ENCODE measurements around the gene ATG16L1.

Gene ATG16L1

GRCh38 chr2:233234996-233235395 lies 16.5 kb upstream of the ATG16L1 start:
- H3K36me3 Mint-ChIP-seq (ENCODE audit: insufficient read depth) = peaks cover 8% of the 10 kb centered on the region
- no peak for DNase-seq (ENCODE audit: low spot score in 2 of 2)
- no peak for ATAC-seq (replicated peaks; ENCODE audit: extremely low read depth, poor library complexity, severe bottlenecking)
- no peaks in the 10 kb centered on the region for H3K27me3 Mint-ChIP-seq
- H3K27ac Mint-ChIP-seq (ENCODE audit: low read depth) = no peak overlapping the region
- no peaks in the 10 kb centered on the region for H3K9me3 Mint-ChIP-seq
- H3K4me1 Mint-ChIP-seq = peaks cover 51% of the 10 kb centered on the region
- no peak overlapping the region for H3K4me3 Mint-ChIP-seq

GRCh38 chr2:233235977-233236376 lies 15.5 kb upstream of the ATG16L1 start:
- ATAC-seq (replicated peaks; ENCODE audit: extremely low read depth, poor library complexity, severe bottlenecking) (no peak), DNase-seq (ENCODE audit: low spot score in 2 of 2) (no peak)
- Mint-ChIP-seq H3K36me3 (ENCODE audit: insufficient read depth) (peaks cover 5% of the 10 kb centered on the region), H3K27me3 (no peaks in the 10 kb centered on the region), H3K4me1 (peaks cover 55% of the 10 kb centered on the region), H3K27ac (ENCODE audit: low read depth) (no peak overlapping the region), H3K4me3 (no peak overlapping the region), H3K9me3 (no peaks in the 10 kb centered on the region)

- no peak overlapping the region for H3K4me3 Mint-ChIP-seq
- ATAC-seq (replicated peaks; ENCODE audit: extremely low read depth, poor library complexity, severe bottlenecking) = no peak
- H3K4me1 Mint-ChIP-seq = peaks cover 61% of the 10 kb centered on the region
- DNase-seq (ENCODE audit: low spot score in 2 of 2) = no peak
- peaks cover 7% of the 10 kb centered on the region for H3K36me3 Mint-ChIP-seq (ENCODE audit: insufficient read depth)
- H3K9me3 Mint-ChIP-seq = no peaks in the 10 kb centered on the region
- no peaks in the 10 kb centered on the region for H3K27me3 Mint-ChIP-seq
- H3K27ac Mint-ChIP-seq (ENCODE audit: low read depth) = peak overlapping the region; percentile 56
Observed at GRCh38 chr2:233236820-233237589, 14.5 kb upstream of the ATG16L1 start.

GRCh38 chr2:233240897-233241296 lies 10.6 kb upstream of the ATG16L1 start:
- ATAC-seq (replicated peaks; ENCODE audit: extremely low read depth, poor library complexity, severe bottlenecking) (peak; percentile 73), DNase-seq (ENCODE audit: low spot score in 2 of 2) (no peak)
- no peaks in the 10 kb centered on the region for H3K27me3 Mint-ChIP-seq
- H3K4me3 Mint-ChIP-seq = peak overlapping the region; percentile 56
- peak overlapping the region; percentile 91 for H3K27ac Mint-ChIP-seq (ENCODE audit: low read depth)
- H3K36me3 Mint-ChIP-seq (ENCODE audit: insufficient read depth) = peaks cover 7% of the 10 kb centered on the region
- peaks cover 48% of the 10 kb centered on the region for H3K4me1 Mint-ChIP-seq
- no peaks in the 10 kb centered on the region for H3K9me3 Mint-ChIP-seq

GRCh38 chr2:233241803-233242202 lies 9.7 kb upstream of the ATG16L1 start:
- DNase-seq (ENCODE audit: low spot score in 2 of 2) = no peak
- Mint-ChIP-seq H3K4me1 (peaks cover 48% of the 10 kb centered on the region), H3K4me3 (no peak overlapping the region), H3K36me3 (ENCODE audit: insufficient read depth) (peaks cover 7% of the 10 kb centered on the region), H3K27me3 (no peaks in the 10 kb centered on the region), H3K9me3 (no peaks in the 10 kb centered on the region), H3K27ac (ENCODE audit: low read depth) (peak overlapping the region; percentile 91)
- ATAC-seq (replicated peaks; ENCODE audit: extremely low read depth, poor library complexity, severe bottlenecking) = no peak

GRCh38 chr2:233242231-233242927 lies 9.1 kb upstream of the ATG16L1 start:
- DNase-seq (ENCODE audit: low spot score in 2 of 2) (no peak), ATAC-seq (replicated peaks; ENCODE audit: extremely low read depth, poor library complexity, severe bottlenecking) (no peak)
- no peak overlapping the region for H3K27ac Mint-ChIP-seq (ENCODE audit: low read depth)
- peaks cover 47% of the 10 kb centered on the region for H3K4me1 Mint-ChIP-seq
- no peaks in the 10 kb centered on the region for H3K9me3 Mint-ChIP-seq
- H3K36me3 Mint-ChIP-seq (ENCODE audit: insufficient read depth) = peaks cover 7% of the 10 kb centered on the region
- H3K4me3 Mint-ChIP-seq = no peak overlapping the region
- no peaks in the 10 kb centered on the region for H3K27me3 Mint-ChIP-seq

- ATAC-seq (replicated peaks; ENCODE audit: extremely low read depth, poor library complexity, severe bottlenecking) = no peak
- no peak overlapping the region for H3K27ac Mint-ChIP-seq (ENCODE audit: low read depth)
Observed at GRCh38 chr2:233243348-233243747, 8.1 kb upstream of the ATG16L1 start.

GRCh38 chr2:233244818-233245217 lies 6.7 kb upstream of the ATG16L1 start:
- Mint-ChIP-seq H3K27ac (ENCODE audit: low read depth) (no peak overlapping the region), H3K27me3 (no peaks in the 10 kb centered on the region), H3K9me3 (no peaks in the 10 kb centered on the region), H3K36me3 (ENCODE audit: insufficient read depth) (peaks cover 4% of the 10 kb centered on the region), H3K4me3 (no peak overlapping the region), H3K4me1 (peaks cover 38% of the 10 kb centered on the region)
- DNase-seq (ENCODE audit: low spot score in 2 of 2) (no peak), ATAC-seq (replicated peaks; ENCODE audit: extremely low read depth, poor library complexity, severe bottlenecking) (no peak)

More at GRCh38 chr2:233243348-233243747, 8.1 kb upstream of the ATG16L1 start:
- Mint-ChIP-seq H3K27me3 (no peaks in the 10 kb centered on the region), H3K9me3 (no peaks in the 10 kb centered on the region), H3K4me3 (no peak overlapping the region), H3K36me3 (ENCODE audit: insufficient read depth) (peaks cover 7% of the 10 kb centered on the region), H3K4me1 (peaks cover 45% of the 10 kb centered on the region)
- DNase-seq (ENCODE audit: low spot score in 2 of 2) = no peak

GRCh38 chr2:233245406-233245805 lies 6.1 kb upstream of the ATG16L1 start:
- ATAC-seq (replicated peaks; ENCODE audit: extremely low read depth, poor library complexity, severe bottlenecking) (no peak), DNase-seq (ENCODE audit: low spot score in 2 of 2) (no peak)
- peaks cover 37% of the 10 kb centered on the region for H3K4me1 Mint-ChIP-seq
- H3K9me3 Mint-ChIP-seq = no peaks in the 10 kb centered on the region
- H3K36me3 Mint-ChIP-seq (ENCODE audit: insufficient read depth) = peaks cover 1% of the 10 kb centered on the region
- H3K27me3 Mint-ChIP-seq = no peaks in the 10 kb centered on the region
- H3K27ac Mint-ChIP-seq (ENCODE audit: low read depth) = no peak overlapping the region
- H3K4me3 Mint-ChIP-seq = no peak overlapping the region

- no peak overlapping the region for H3K4me3 Mint-ChIP-seq
- DNase-seq (ENCODE audit: low spot score in 2 of 2) (no peak), ATAC-seq (replicated peaks; ENCODE audit: extremely low read depth, poor library complexity, severe bottlenecking) (no peak)
- no peaks in the 10 kb centered on the region for H3K27me3 Mint-ChIP-seq
- no peak overlapping the region for H3K27ac Mint-ChIP-seq (ENCODE audit: low read depth)
- H3K9me3 Mint-ChIP-seq = no peaks in the 10 kb centered on the region
- H3K4me1 Mint-ChIP-seq = peaks cover 34% of the 10 kb centered on the region
- peaks cover 12% of the 10 kb centered on the region for H3K36me3 Mint-ChIP-seq (ENCODE audit: insufficient read depth)
Observed at GRCh38 chr2:233247116-233247515, 4.4 kb upstream of the ATG16L1 start.

- DNase-seq (ENCODE audit: low spot score in 2 of 2) = no peak
- Mint-ChIP-seq H3K4me1 (peaks cover 37% of the 10 kb centered on the region), H3K9me3 (no peaks in the 10 kb centered on the region), H3K4me3 (no peak overlapping the region), H3K36me3 (ENCODE audit: insufficient read depth) (peaks cover 15% of the 10 kb centered on the region), H3K27me3 (no peaks in the 10 kb centered on the region), H3K27ac (ENCODE audit: low read depth) (peak overlapping the region; percentile 90)
- no peak for ATAC-seq (replicated peaks; ENCODE audit: extremely low read depth, poor library complexity, severe bottlenecking)
Observed at GRCh38 chr2:233247744-233248143, 3.7 kb upstream of the ATG16L1 start.

- H3K36me3 Mint-ChIP-seq (ENCODE audit: insufficient read depth) = peaks cover 17% of the 10 kb centered on the region
- H3K4me3 Mint-ChIP-seq = no peak overlapping the region
- no peaks in the 10 kb centered on the region for H3K27me3 Mint-ChIP-seq
- DNase-seq (ENCODE audit: low spot score in 2 of 2) = no peak
- no peak overlapping the region for H3K27ac Mint-ChIP-seq (ENCODE audit: low read depth)
- ATAC-seq (replicated peaks; ENCODE audit: extremely low read depth, poor library complexity, severe bottlenecking) = no peak
- no peaks in the 10 kb centered on the region for H3K9me3 Mint-ChIP-seq
- peaks cover 49% of the 10 kb centered on the region for H3K4me1 Mint-ChIP-seq
Observed at GRCh38 chr2:233248999-233249398, 2.5 kb upstream of the ATG16L1 start.

- Mint-ChIP-seq H3K4me3 (peak overlapping the region; percentile 91), H3K27ac (ENCODE audit: low read depth) (peak overlapping the region; percentile 93), H3K27me3 (no peaks in the 10 kb centered on the region), H3K9me3 (no peaks in the 10 kb centered on the region), H3K36me3 (ENCODE audit: insufficient read depth) (peaks cover 26% of the 10 kb centered on the region), H3K4me1 (peaks cover 60% of the 10 kb centered on the region)
- no peak for ATAC-seq (replicated peaks; ENCODE audit: extremely low read depth, poor library complexity, severe bottlenecking)
- no peak for DNase-seq (ENCODE audit: low spot score in 2 of 2)
Observed at GRCh38 chr2:233250568-233250967, 905 bp upstream of the ATG16L1 start.
